SU-DHL-6 (cell line): ENCODE data around the gene UBE2D2.

Experiments
- CTCF ChIP-seq: fragments of 200-600 bp; sonication (generic); IDR thresholded peaks from one replicate; pipeline ENCODE4 v1.5.1; 2017; ENCODE audit warnings: antibody characterized with exemption, mild to moderate bottlenecking, low read length, moderate library complexity; ENCODE audit not compliant: insufficient read depth, poor library complexity, severe bottlenecking
- EZH2phosphoT487 ChIP-seq: fragments of 200-600 bp; sonication (generic), shearing (Covaris generic); conservative IDR thresholded peaks from 2 replicates; pipeline ENCODE4 v1.6.1; 2018; ENCODE audit warnings: mild to moderate bottlenecking, antibody characterized with exemption, low read length, moderate library complexity, mixed read lengths

GRCh38 chr5:139523635-139524445 is 37.3 kb upstream of the UBE2D2 start:
- TF ChIP-seq CTCF, result no peak
- no peak for TF ChIP-seq EZH2phosphoT487
